Mucosa of gallbladder (tissue), 1 donor: Measurements from ENCODE around the gene GLIS2. TPM values are rescaled to one million over a fixed set of nuclear protein-coding genes. Genes with fewer than 3 reads are reported as not detected.
A peak's percentile ranks its signal among the peaks of the same experiment; 100 is the strongest.

Experiments
- DNase-seq: peaks from one replicate; pipeline ENCODE4 v3.0.0-alpha.2; 2020; ENCODE audit warnings: low spot score
- total RNA-seq: library from RNA; stranded (reverse); gene quantifications from one replicate; pipeline ENCODE4 v1.2.1, GENCODE V29; 2021
- donor health status: DM: no; HTN: no; CAD: no.

GLIS2 gene
- total RNA-seq = 22.2 TPM

- peak; percentile 54 for DNase-seq
Measured at GRCh38 chr16:4315186-4316107, at the start of gene GLIS2. TSS of gene GLIS2 (plus strand) at chr16:4316067. CDS start at chr16:4332281, 16,214 bp downstream.

DNA sequence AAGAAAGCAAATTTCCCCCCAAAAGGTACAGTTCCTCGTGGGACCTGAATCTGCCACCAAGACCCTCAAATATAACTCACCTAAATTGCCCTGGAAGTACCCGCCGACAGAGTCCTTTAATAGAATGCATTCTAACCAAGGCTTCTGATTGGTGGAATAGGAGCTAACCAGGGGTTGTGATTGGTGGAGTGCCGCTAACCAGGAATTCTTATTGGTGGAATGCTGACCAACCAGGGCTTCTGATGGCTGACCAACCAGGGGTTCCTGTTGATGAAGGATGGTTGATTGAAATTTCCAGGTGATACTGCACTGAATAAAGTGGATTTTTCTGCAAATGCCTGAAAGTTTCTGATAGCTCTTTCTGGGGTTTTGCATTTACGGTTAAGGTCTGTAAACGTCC is 49.5 kb upstream of the GLIS2 start:
- DNase-seq = no peak

DNA sequence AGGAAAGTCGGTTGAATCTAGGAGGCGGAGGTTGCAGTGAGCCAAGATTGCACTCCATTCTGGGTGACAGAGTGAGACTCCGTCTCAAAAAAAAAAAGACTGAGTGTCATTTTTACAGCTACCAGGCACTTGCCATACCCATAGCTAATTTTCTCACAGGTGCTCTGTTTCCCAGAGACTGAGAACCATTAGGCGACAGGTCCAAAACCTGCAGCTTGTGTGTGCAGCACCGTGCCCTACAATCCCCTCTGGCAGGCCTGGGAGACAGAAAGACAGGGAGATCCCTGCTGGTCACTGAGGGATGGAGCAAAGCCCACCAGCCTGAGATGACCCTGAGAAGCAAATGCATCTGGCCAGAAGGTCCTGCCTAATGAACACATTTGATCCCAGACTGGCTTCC is 45.8 kb upstream of the GLIS2 start:
- DNase-seq = no peak

- no peak for DNase-seq
Measured at GRCh38 chr16:4270595-4270994, 45.3 kb upstream of the GLIS2 start.

DNA sequence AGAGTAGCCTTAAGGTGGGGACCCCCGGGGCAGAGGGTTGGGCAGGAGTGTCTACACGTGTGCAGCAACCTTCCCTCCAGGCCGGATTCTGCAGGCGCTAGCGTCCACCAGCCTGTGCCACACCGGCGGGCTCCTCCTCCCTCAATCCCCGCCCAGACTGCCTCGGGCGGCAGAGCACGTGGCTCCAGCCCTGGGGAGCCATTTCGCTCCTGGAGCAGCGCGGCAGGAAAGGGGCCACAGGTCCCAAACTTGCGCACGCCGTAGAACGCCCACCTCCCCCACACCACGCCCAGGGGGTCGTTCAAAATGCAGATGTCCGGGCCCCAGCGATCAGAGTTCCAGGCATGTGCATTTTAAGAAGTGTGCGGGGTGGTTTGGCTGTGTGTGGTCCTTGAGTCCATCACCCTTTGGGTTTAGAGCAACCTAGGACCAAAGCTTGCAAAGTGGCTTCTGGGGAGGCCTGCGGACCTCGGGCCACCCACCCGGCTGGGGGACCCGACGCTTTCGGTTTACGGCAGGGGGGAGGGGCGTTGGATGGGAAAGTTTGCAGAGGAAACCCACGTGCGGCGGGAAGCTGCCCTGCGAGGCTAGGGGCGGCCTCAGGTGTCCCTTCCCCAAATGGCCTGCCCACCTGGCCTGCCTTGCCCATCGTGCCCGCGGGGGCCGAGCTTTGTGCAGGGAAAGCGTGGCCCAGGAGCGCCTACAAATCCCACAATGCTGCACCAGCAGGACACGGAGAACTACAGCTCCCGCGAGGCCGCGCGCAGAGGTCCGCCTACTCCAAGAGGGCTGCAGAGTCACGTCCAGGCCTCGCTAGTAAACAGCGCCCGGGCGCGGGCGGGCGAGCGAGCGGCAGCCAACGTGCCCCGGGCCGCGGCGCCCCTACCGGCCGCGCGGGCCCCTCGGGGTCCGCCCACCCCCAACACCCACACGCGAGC is 44.4 kb upstream of the GLIS2 start:
- DNase-seq = peak; percentile 93

GRCh38 chr16:4272114-4272956 is 43.5 kb upstream of the GLIS2 start:
- peak; percentile 42 for DNase-seq

DNA sequence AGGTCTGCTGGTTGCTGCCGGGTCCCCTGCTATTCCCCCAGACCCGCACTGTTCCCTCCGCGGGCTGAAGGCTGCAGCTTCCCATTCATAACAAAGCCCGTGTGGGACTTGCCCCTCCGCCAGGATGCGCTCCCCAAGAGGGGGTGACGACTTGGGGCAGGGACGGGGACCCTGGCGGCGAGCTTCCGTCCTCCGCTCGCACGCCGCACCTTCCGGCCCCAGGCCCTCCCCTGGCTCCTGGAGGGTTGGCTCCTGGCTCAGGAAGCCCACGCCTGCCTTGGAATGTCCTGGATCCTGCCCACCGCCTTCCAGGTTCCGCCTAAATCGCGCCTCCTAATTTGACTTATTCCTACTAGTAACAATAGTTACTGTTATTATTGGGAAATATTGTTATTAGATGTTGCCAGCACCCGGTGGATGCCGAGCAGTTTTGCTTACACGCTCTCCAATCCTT is 42.0 kb upstream of the GLIS2 start:
- DNase-seq = peak; percentile 27

DNA sequence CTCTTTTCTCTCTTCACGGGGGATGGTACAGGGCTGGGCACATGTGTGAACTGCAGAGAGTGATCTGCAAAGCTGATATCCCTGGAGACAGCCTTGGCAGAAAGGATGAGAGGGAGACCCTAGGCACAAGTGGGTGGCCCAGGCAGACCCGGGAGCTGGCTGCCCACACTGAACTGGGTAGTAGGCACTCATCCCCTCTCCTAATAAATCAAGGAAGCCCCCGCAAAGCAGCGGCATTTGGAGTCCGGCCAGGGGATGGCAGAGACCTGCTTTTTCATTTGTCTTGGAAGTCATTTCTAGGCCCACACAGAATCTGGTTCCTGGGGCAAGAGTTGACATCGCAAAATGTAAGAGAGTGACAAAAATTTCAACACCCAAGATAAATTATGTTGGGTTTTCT is 40.0 kb upstream of the GLIS2 start:
- no peak for DNase-seq

DNA sequence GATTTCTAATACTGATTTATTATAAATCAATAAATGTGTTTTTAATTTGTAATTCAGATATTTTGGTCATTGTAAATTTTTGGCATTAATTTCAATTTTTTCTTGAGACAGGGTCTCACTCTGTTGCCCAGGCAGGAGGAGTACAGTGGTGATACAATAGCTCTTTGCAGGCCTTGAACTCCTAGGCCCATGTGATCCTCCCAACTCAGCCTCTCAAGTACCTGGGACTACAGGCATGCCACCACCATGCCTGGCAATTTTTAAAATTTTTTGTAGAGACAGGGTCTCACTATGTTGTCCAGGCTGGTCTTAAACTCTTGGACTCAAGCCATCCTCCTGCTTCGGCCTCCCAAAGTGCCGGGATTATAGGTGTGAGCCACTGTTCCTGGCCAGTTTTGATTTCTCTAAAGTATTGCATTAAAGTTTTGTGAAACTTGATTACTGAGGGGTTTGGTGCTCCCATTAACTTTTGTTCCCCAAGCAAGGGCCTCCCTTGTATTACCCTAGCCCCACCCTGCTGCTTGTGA is 37.8 kb upstream of the GLIS2 start:
- no peak for DNase-seq

- no peak for DNase-seq
Measured at GRCh38 chr16:4280625-4281024, 35.2 kb upstream of the GLIS2 start.

- DNase-seq = no peak
Measured at GRCh38 chr16:4283441-4283840, 32.4 kb upstream of the GLIS2 start.

GRCh38 chr16:4283939-4284338 is 31.9 kb upstream of the GLIS2 start:
- DNase-seq = no peak

- DNase-seq = no peak
Measured at GRCh38 chr16:4285167-4285566, 30.7 kb upstream of the GLIS2 start.

DNA sequence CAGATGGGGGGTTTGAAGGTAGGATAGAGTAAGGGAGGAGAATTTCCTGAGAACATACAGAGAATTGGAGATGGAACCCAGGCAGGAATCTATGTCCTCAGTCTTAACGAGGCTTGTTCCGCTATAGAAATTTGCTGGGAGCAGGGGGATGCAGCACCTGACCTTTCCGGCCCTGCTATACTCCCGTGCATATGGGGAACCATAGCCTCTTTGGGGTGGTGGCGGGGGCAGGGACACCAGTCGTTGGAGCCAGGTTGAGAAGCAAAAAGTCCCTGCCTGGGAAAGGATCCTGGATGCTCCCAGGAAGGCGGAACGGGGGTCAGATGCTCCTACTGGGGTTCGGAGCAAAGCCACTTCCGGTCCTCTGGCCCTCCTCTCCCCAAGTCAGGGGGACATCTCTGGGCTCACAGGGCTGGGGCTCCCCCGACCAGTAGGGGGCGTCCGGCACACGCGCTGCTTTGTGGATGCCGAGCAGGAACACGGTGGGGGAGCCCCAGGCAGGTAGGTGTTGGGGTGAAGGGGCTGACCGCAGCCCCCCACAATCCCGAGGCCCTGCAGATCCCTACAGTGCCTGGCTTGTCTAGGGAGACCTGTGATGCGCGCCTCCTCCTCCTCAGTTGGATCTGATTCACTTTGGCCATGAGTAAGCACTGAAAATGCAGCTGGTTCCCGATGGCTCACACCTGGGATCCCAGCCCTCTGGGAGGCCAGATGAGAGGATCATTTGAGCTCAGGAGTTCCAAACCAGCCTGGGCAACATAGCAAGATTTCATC is 27.5 kb upstream of the GLIS2 start:
- DNase-seq = peak; percentile 68

GRCh38 chr16:4290236-4290830 is 25.5 kb upstream of the GLIS2 start:
- no peak for DNase-seq

DNA sequence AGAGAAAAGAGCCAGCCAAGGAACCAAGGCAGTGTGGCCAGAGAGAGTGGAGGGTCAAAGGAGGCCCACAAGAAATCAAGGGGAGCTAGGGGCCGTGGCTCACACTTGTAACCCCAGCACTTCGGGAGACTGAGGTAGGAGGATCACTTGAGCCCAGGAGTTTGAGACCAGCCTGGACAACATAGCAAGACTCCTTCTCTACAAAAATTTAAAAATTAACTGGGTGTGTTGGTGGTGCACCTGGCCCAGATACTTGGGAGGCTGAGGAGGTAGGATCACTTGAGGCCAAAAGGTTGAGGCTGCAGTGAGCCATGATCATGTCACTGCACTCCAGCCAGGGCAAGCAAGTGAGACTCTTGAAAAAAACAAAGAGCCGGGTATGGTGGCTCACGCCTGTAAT is 24.2 kb upstream of the GLIS2 start:
- DNase-seq = no peak

- no peak for DNase-seq
Measured at GRCh38 chr16:4293181-4293716, 22.6 kb upstream of the GLIS2 start.

DNA sequence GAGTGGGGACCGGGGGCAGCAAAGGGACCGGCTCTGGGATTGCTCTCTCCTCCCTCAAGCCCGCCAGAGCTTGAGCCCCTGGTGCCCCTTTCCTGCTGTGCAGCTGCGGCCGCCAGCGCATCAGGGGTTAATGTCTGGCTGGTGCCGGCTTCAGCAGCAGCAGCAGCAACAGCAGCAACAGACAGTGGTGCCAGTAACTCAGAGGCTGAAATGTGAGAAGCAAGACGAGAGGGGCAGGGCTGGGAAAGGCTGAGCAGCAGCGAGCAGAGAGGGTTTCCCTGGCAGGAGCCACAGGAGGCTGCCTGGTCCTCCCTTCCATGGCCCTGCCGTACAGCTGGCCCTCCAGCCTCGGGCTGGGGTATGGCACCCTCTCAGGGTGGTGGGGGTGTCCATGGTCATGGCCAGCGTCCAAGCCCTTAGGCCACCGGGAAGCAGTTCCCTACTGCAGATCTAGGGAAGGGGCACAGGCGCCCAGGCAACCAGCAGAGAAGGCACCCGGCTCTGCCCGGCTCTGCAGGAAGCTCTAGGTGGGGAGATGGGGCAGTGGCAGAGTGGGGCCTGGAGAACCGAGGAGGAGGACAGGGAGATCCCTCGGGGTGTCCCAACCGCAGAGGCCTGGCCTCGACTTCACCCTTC is 21.9 kb upstream of the GLIS2 start:
- DNase-seq = peak; percentile 40

DNA sequence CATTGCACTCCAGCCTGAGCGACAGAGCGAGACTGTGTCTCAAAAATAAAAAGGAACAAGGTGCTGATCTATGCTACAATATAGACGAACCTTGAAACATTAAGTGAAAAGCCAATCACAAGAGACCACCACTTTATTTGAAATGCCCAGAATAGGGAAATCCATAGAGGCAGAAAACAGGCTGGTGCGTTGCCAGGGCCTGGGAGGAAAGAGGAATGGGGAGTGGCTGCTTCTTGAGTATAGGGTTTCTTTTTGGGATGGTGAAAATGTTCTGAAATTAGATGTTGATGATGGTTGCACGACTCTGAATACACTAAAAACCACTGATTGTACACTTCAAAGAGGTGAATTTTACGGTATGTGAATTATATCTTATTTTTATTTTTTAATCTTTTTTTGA is 20.3 kb upstream of the GLIS2 start:
- no peak for DNase-seq
